Measurements from ENCODE around the gene PRKCH. TPM values are rescaled to one million over a fixed set of nuclear protein-coding genes. Genes with fewer than 3 reads are reported as not detected.

Gene PRKCH
- total RNA-seq, 1 experiment from 2014 or later: 10.3 TPM

DNA sequence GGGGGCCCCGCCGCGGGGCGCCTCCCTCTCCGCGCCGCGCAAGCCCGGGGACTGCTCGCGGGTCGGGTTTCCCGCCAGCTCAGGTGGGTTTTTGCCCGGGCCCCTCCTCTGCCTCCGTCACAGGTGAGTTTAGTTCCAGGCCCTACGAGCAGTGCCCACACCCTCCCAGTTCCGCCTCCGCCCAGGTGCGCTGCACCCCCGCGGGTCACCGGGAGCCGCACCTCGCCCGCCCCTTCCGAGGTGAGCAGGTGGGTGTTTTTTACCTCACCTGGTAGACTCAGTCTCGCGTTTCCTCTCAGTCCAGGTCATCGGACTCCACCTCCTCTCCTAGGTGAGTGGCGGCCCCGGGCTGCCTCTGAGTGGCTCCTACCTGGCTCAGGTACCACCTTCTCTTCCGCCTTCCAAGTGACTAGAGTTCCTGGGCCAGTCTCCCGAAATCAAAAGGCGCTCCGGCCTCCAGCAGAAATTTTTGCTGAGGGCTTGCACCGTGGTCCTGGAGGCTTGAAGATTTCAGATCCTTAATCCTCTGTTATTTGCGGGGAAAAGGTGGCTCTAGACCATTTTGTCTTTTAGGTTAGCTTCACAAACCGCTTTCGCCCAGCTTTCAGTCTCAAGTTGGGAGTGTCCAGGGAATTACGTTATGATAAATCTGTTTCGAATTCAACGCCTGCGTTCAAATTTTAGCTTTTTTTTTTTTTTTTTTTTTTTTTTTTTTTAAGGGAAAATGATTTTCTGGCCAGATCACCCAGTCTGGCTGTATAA is 40.0 kb upstream of the PRKCH start, which contains the start of gene TMEM30B:
Gene TMEM30B, minus strand, starts transcription at position 153 of the 762 bp plus-strand sequence. CDS start 191 bp downstream, outside the sequence.
- peak; percentile 95 for ATAC-seq
- CTCF ChIA-PET: interaction anchor here (0.6 to 2.3 kb wide), 10 partner anchors 8 to 950 kb away, joined by 3 to 9 read pairs (median 4); no protein-coding TSS in a partner anchor
- H3K27me3 Mint-ChIP-seq (ENCODE audit: low read depth): peaks cover 21% of the 10 kb centered on the region
- peak within 1 kb of the TSS; percentile 95 for H3K27ac Mint-ChIP-seq
- peak within 1 kb of the TSS; percentile 82 for H3K4me3 Mint-ChIP-seq
- POLR2A ChIA-PET: no interaction called here
- H3K36me3 Mint-ChIP-seq: no peaks in the 10 kb centered on the region
- H3K4me1 Mint-ChIP-seq: peaks cover 26% of the 10 kb centered on the region
- DNase-seq (ENCODE audit: low spot score): peak; percentile 85
- no peaks in the 10 kb centered on the region for H3K9me3 Mint-ChIP-seq
- TF ChIP-seq ZNF263 (CRISPR knock-in tag; IDR thresholded peaks at IDR 0.05; ENCODE audit: low read depth) (no peak), FOXK1 (CRISPR knock-in tag; IDR thresholded peaks at IDR 0.05) (no peak), JAZF1 (CRISPR knock-in tag; IDR thresholded peaks at IDR 0.05) (no peak), TEAD1 (CRISPR knock-in tag; IDR thresholded peaks at IDR 0.05) (0 out of 2 replicates have a peak, but pooled peaks have one; percentile 17), MXD4 (CRISPR knock-in tag; IDR thresholded peaks at IDR 0.05; ENCODE audit: borderline replicate concordance) (no peak), MYBL2 (CRISPR knock-in tag; IDR thresholded peaks at IDR 0.05) (no peak; the same call in 1 of the 2 replicates), OVOL2 (CRISPR knock-in tag; IDR thresholded peaks at IDR 0.05; ENCODE audit: borderline replicate concordance) (no peak), ZNF416 (CRISPR knock-in tag; IDR thresholded peaks at IDR 0.05) (no peak), NR2C2 (CRISPR knock-in tag; IDR thresholded peaks at IDR 0.05) (no peak), ATF1 (CRISPR knock-in tag; IDR thresholded peaks at IDR 0.05) (no peak)
- TF ChIP-seq, protein P1, sequence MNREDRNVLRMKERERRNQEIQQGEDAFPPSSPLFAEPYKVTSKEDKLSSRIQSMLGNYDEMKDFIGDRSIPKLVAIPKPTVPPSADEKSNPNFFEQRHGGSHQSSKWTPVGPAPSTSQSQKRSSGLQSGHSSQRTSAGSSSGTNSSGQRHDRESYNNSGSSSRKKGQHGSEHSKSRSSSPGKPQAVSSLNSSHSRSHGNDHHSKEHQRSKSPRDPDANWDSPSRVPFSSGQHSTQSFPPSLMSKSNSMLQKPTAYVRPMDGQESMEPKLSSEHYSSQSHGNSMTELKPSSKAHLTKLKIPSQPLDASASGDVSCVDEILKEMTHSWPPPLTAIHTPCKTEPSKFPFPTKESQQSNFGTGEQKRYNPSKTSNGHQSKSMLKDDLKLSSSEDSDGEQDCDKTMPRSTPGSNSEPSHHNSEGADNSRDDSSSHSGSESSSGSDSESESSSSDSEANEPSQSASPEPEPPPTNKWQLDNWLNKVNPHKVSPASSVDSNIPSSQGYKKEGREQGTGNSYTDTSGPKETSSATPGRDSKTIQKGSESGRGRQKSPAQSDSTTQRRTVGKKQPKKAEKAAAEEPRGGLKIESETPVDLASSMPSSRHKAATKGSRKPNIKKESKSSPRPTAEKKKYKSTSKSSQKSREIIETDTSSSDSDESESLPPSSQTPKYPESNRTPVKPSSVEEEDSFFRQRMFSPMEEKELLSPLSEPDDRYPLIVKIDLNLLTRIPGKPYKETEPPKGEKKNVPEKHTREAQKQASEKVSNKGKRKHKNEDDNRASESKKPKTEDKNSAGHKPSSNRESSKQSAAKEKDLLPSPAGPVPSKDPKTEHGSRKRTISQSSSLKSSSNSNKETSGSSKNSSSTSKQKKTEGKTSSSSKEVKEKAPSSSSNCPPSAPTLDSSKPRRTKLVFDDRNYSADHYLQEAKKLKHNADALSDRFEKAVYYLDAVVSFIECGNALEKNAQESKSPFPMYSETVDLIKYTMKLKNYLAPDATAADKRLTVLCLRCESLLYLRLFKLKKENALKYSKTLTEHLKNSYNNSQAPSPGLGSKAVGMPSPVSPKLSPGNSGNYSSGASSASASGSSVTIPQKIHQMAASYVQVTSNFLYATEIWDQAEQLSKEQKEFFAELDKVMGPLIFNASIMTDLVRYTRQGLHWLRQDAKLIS (CRISPR knock-in tag; IDR thresholded peaks at IDR 0.05; ENCODE audit: borderline replicate concordance): no peak
- TF ChIP-seq, protein P2, sequence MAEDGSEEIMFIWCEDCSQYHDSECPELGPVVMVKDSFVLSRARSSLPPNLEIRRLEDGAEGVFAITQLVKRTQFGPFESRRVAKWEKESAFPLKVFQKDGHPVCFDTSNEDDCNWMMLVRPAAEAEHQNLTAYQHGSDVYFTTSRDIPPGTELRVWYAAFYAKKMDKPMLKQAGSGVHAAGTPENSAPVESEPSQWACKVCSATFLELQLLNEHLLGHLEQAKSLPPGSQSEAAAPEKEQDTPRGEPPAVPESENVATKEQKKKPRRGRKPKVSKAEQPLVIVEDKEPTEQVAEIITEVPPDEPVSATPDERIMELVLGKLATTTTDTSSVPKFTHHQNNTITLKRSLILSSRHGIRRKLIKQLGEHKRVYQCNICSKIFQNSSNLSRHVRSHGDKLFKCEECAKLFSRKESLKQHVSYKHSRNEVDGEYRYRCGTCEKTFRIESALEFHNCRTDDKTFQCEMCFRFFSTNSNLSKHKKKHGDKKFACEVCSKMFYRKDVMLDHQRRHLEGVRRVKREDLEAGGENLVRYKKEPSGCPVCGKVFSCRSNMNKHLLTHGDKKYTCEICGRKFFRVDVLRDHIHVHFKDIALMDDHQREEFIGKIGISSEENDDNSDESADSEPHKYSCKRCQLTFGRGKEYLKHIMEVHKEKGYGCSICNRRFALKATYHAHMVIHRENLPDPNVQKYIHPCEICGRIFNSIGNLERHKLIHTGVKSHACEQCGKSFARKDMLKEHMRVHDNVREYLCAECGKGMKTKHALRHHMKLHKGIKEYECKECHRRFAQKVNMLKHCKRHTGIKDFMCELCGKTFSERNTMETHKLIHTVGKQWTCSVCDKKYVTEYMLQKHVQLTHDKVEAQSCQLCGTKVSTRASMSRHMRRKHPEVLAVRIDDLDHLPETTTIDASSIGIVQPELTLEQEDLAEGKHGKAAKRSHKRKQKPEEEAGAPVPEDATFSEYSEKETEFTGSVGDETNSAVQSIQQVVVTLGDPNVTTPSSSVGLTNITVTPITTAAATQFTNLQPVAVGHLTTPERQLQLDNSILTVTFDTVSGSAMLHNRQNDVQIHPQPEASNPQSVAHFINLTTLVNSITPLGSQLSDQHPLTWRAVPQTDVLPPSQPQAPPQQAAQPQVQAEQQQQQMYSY (CRISPR knock-in tag; IDR thresholded peaks at IDR 0.05): no peak
- TF ChIP-seq, protein P3, sequence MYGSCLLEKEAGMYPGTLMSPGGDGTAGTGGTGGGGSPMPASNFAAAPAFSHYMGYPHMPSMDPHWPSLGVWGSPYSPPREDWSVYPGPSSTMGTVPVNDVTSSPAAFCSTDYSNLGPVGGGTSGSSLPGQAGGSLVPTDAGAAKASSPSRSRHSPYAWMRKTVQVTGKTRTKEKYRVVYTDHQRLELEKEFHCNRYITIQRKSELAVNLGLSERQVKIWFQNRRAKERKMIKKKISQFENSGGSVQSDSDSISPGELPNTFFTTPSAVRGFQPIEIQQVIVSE (CRISPR knock-in tag; IDR thresholded peaks at IDR 0.05; ENCODE audit: borderline replicate concordance): no peak
- TF ChIP-seq, protein P4, sequence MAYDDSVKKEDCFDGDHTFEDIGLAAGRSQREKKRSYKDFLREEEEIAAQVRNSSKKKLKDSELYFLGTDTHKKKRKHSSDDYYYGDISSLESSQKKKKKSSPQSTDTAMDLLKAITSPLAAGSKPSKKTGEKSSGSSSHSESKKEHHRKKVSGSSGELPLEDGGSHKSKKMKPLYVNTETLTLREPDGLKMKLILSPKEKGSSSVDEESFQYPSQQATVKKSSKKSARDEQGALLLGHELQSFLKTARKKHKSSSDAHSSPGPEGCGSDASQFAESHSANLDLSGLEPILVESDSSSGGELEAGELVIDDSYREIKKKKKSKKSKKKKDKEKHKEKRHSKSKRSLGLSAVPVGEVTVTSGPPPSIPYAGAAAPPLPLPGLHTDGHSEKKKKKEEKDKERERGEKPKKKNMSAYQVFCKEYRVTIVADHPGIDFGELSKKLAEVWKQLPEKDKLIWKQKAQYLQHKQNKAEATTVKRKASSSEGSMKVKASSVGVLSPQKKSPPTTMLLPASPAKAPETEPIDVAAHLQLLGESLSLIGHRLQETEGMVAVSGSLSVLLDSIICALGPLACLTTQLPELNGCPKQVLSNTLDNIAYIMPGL (CRISPR knock-in tag; IDR thresholded peaks at IDR 0.05): no peak
- TF ChIP-seq, protein P5, sequence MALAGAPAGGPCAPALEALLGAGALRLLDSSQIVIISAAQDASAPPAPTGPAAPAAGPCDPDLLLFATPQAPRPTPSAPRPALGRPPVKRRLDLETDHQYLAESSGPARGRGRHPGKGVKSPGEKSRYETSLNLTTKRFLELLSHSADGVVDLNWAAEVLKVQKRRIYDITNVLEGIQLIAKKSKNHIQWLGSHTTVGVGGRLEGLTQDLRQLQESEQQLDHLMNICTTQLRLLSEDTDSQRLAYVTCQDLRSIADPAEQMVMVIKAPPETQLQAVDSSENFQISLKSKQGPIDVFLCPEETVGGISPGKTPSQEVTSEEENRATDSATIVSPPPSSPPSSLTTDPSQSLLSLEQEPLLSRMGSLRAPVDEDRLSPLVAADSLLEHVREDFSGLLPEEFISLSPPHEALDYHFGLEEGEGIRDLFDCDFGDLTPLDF (CRISPR knock-in tag; IDR thresholded peaks at IDR 0.05): 0 out of 2 replicates have a peak, but pooled peaks have one; percentile 25
- TF ChIP-seq, protein P6, sequence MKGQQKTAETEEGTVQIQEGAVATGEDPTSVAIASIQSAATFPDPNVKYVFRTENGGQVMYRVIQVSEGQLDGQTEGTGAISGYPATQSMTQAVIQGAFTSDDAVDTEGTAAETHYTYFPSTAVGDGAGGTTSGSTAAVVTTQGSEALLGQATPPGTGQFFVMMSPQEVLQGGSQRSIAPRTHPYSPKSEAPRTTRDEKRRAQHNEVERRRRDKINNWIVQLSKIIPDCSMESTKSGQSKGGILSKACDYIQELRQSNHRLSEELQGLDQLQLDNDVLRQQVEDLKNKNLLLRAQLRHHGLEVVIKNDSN (CRISPR knock-in tag; IDR thresholded peaks at IDR 0.05): 0 out of 2 replicates have a peak, but pooled peaks have one; percentile 6

Measured in WTC11 (cell line).